Natural killer cell (primary cell): ENCODE data around the gene LRRC30. TPM values are rescaled to one million over a fixed set of nuclear protein-coding genes. Genes with fewer than 3 reads are reported as not detected.

Source experiments
- ATAC-seq, 3 donors: fragments of 150-1000 bp in 2 of 3; fragments of 200-7000 bp in 1 of 3; cut with Tn5 transposase; 1 replicate in 1 of 3; 2 replicates in 2 of 3; pipeline ENCODE4 v1.10.0; 2021; ENCODE audit warnings: mild to moderate bottlenecking in 2 of 3, moderate library complexity in 2 of 3
- DNase-seq, 2 donors: peaks; one replicate each; pipeline versions ENCODE4 v3.0.0 to v3.0.0-alpha.2; 2013 to 2021; ENCODE audit warnings: mixed read lengths in 1 of 2
- H3K27ac ChIP-seq: one replicate; pipeline ENCODE4 v1.5.1; 2013; ENCODE audit warnings: mild to moderate bottlenecking, low read length
- H3K27me3 ChIP-seq: one replicate; pipeline ENCODE4 v1.6.1; 2013; ENCODE audit warnings: low read length; ENCODE audit not compliant: control insufficient read depth, insufficient read depth
- H3K36me3 ChIP-seq: one replicate; pipeline ENCODE4 v1.6.1; 2013; ENCODE audit warnings: low read length; ENCODE audit not compliant: control insufficient read depth, insufficient read depth
- H3K4me1 ChIP-seq: one replicate; pipeline ENCODE4 v1.6.1; 2013; ENCODE audit warnings: low read length; ENCODE audit not compliant: control insufficient read depth, insufficient read depth
- H3K4me3 ChIP-seq: one replicate; pipeline ENCODE4 v1.5.1; 2013; ENCODE audit warnings: low read length
- H3K9me3 ChIP-seq: one replicate; pipeline ENCODE4 v1.6.1; 2013; ENCODE audit warnings: low read length; ENCODE audit not compliant: control insufficient read depth, insufficient read depth
- H3K27ac Mint-ChIP-seq, 2 donors: one replicate each; pipeline ENCODE4 v1.8.0; 2022; ENCODE audit warnings: mild to moderate bottlenecking in 2 of 2, mixed read lengths in 2 of 2, moderate library complexity in 1 of 2
- H3K27me3 Mint-ChIP-seq, 2 donors: one replicate each; pipeline ENCODE4 v1.8.0; 2022; ENCODE audit warnings: low read depth in 2 of 2, mixed read lengths in 2 of 2
- H3K36me3 Mint-ChIP-seq: one replicate; pipeline ENCODE4 v1.8.0; 2022; ENCODE audit warnings: mixed read lengths
- H3K4me1 Mint-ChIP-seq, 2 donors: one replicate each; pipeline ENCODE4 v1.8.0; 2022; ENCODE audit warnings: mixed read lengths in 2 of 2
- H3K4me3 Mint-ChIP-seq: one replicate; pipeline ENCODE4 v1.8.0; 2022; ENCODE audit warnings: mild to moderate bottlenecking, moderate library complexity, mixed read lengths
- H3K9me3 Mint-ChIP-seq, 2 donors: one replicate each; pipeline ENCODE4 v1.8.0; 2022; ENCODE audit warnings: mixed read lengths in 2 of 2
- CTCF ChIP-seq: fragments of 200-600 bp; IDR thresholded peaks from one replicate; pipeline ENCODE4 v1.8.0; 2022; ENCODE audit warnings: antibody characterized with exemption
- WGBS: methylation state at CpG from one replicate; pipeline ENCODE4 v1.1.7; 2013; ENCODE audit warnings: missing lambda C conversion rate; ENCODE audit not compliant: insufficient coverage; 5-methylcytosine and 5-hydroxymethylcytosine counted together
- intact Hi-C: fragments of 100-400 bp; cut with micrococcal nuclease; formaldehyde crosslinking; loops from one replicate; pipeline ENCODE4 v1.14.2; 2022
- total RNA-seq, 4 donors: library from RNA; stranded (reverse); fragments of 120-200 nt in 1 of 4; gene quantifications; one replicate each; pipeline versions ENCODE4 v1.2.3 to v1.2.4, GENCODE V29; 2013 to 2022

Gene LRRC30
- total RNA-seq, 3 donors from 2014 or later (not counting 1 experiment from before 2014, with no cell fraction given) = not detected

- peaks cover 0 to 2% of the 10 kb centered on the region in 2 donors for H3K9me3 Mint-ChIP-seq
- DNase-seq (no peak), ATAC-seq (no peak)
- intact Hi-C loops = no loop called here
- Histone ChIP-seq H3K4me3 (no peak overlapping the region), H3K27ac (no peak overlapping the region), H3K9me3 (no peaks in the 10 kb centered on the region), H3K27me3 (no peaks in the 10 kb centered on the region), H3K36me3 (no peaks in the 10 kb centered on the region), H3K4me1 (no peaks in the 10 kb centered on the region)
- no peaks in the 10 kb centered on the region for H3K36me3 Mint-ChIP-seq
- H3K4me3 Mint-ChIP-seq = no peak overlapping the region
- no peak overlapping the region for H3K27ac Mint-ChIP-seq
- no peaks in the 10 kb centered on the region for H3K27me3 Mint-ChIP-seq
- TF ChIP-seq CTCF = no peak
- H3K4me1 Mint-ChIP-seq = no peaks in the 10 kb centered on the region
Measured at GRCh38 chr18:7205346-7205745, 25.5 kb upstream of the LRRC30 start.

- H3K27ac ChIP-seq = no peak overlapping the region
- Mint-ChIP-seq H3K27ac (no peak overlapping the region), H3K9me3 (peaks cover 0 to 2% of the 10 kb centered on the region in 2 donors), H3K36me3 (no peaks in the 10 kb centered on the region), H3K4me3 (no peak overlapping the region), H3K27me3 (no peaks in the 10 kb centered on the region), H3K4me1 (no peaks in the 10 kb centered on the region)
- ATAC-seq (no peak), DNase-seq (no peak)
- no peaks in the 10 kb centered on the region for H3K4me1 ChIP-seq
- H3K9me3 ChIP-seq = no peaks in the 10 kb centered on the region
- no peaks in the 10 kb centered on the region for H3K36me3 ChIP-seq
- H3K4me3 ChIP-seq = no peak overlapping the region
- 88% methylated on average over 6 of the region's 6 CpGs for WGBS
- no peaks in the 10 kb centered on the region for H3K27me3 ChIP-seq
- TF ChIP-seq CTCF = no peak
- intact Hi-C loops = no loop called here
Measured at GRCh38 chr18:7206217-7206616, 24.7 kb upstream of the LRRC30 start.

GRCh38 chr18:7207366-7207915 lies 23.4 kb upstream of the LRRC30 start:
- H3K9me3 Mint-ChIP-seq = peaks cover 0 to 2% of the 10 kb centered on the region in 2 donors
- 82% methylated on average over 4 of the region's 4 CpGs for WGBS
- H3K4me3 Mint-ChIP-seq = no peak overlapping the region
- H3K27ac Mint-ChIP-seq = no peak overlapping the region
- no peaks in the 10 kb centered on the region for H3K27me3 ChIP-seq
- H3K4me1 Mint-ChIP-seq = no peaks in the 10 kb centered on the region
- TF ChIP-seq CTCF = no peak
- ATAC-seq (no peak), DNase-seq (no peak)
- H3K36me3 ChIP-seq = no peaks in the 10 kb centered on the region
- H3K9me3 ChIP-seq = no peaks in the 10 kb centered on the region
- no peaks in the 10 kb centered on the region for H3K4me1 ChIP-seq
- no peaks in the 10 kb centered on the region for H3K36me3 Mint-ChIP-seq
- intact Hi-C loops = no loop called here
- no peak overlapping the region for H3K4me3 ChIP-seq
- no peak overlapping the region for H3K27ac ChIP-seq
- no peaks in the 10 kb centered on the region for H3K27me3 Mint-ChIP-seq
